IPS-20b (cell line): ENCODE measurements around the gene DUSP10.

ENCODE experiments used
- H3K27ac ChIP-seq: one replicate; pipeline ENCODE4 v1.5.1; 2013; ENCODE audit warnings: low read length
- H3K27me3 ChIP-seq: 2 replicates; pipeline ENCODE4 v1.6.1; 2013; ENCODE audit warnings: mild to moderate bottlenecking, low read length, inconsistent platforms; ENCODE audit not compliant: insufficient read depth
- H3K36me3 ChIP-seq: 2 replicates; pipeline ENCODE4 v1.6.1; 2013; ENCODE audit warnings: low read depth, mild to moderate bottlenecking, inconsistent platforms, low read length, moderate library complexity; ENCODE audit not compliant: insufficient read depth
- H3K4me1 ChIP-seq: 2 replicates; pipeline ENCODE4 v1.6.1; 2013; ENCODE audit warnings: mild to moderate bottlenecking, control low read depth, inconsistent platforms, low read length, moderate library complexity; ENCODE audit not compliant: insufficient read depth
- H3K4me3 ChIP-seq: 2 replicates; pipeline ENCODE4 v1.5.1; 2013; ENCODE audit warnings: mild to moderate bottlenecking, low read length, inconsistent platforms
- H3K9ac ChIP-seq: 2 replicates; pipeline ENCODE4 v1.6.1; 2013; ENCODE audit warnings: low read depth, mild to moderate bottlenecking, inconsistent platforms, low read length, moderate library complexity
- H3K9me3 ChIP-seq: 2 replicates; pipeline ENCODE4 v1.6.1; 2013; ENCODE audit warnings: mild to moderate bottlenecking, low read depth, low read length, inconsistent platforms; ENCODE audit not compliant: insufficient read depth

The DUSP10 gene

GRCh38 chr1:221741703-221742554, at the start of gene DUSP10:
Gene DUSP10 (minus strand): TSS chr1:221742089. CDS start chr1:221739744, 2,345 bp downstream.
- H3K27me3 ChIP-seq: peaks cover 24% of the 10 kb centered on the region
- H3K4me3 ChIP-seq: peak within 1 kb of the TSS; percentile 80
- no peak within 1 kb of the TSS for H3K27ac ChIP-seq
- H3K9me3 ChIP-seq: no peaks in the 10 kb centered on the region
- peaks cover 6% of the 10 kb centered on the region for H3K4me1 ChIP-seq
- no peaks in the 10 kb centered on the region for H3K36me3 ChIP-seq
- H3K9ac ChIP-seq: peak within 1 kb of the TSS; percentile 72; the same call in 1 of the 2 replicates

GRCh38 chr1:221788466-221788865, 46.6 kb upstream of the DUSP10 start:
- no peaks in the 10 kb centered on the region for H3K9me3 ChIP-seq
- H3K4me1 ChIP-seq: peaks cover 3% of the 10 kb centered on the region; the same call in 1 of the 2 replicates
- no peaks in the 10 kb centered on the region for H3K27me3 ChIP-seq
- no peak overlapping the region for H3K4me3 ChIP-seq
- H3K36me3 ChIP-seq: no peaks in the 10 kb centered on the region
- H3K27ac ChIP-seq: no peak overlapping the region
- H3K9ac ChIP-seq: no peak overlapping the region

- Histone ChIP-seq H3K9ac (no peak overlapping the region), H3K4me3 (no peak overlapping the region), H3K27ac (no peak overlapping the region), H3K27me3 (no peaks in the 10 kb centered on the region), H3K9me3 (no peaks in the 10 kb centered on the region), H3K36me3 (no peaks in the 10 kb centered on the region), H3K4me1 (peaks cover 3% of the 10 kb centered on the region; the same call in 1 of the 2 replicates)
These were observed 44.8 kb upstream of the DUSP10 start for GRCh38 chr1:221786647-221787046.

GRCh38 chr1:221783936-221784335, 42.0 kb upstream of the DUSP10 start:
- Histone ChIP-seq H3K27ac (no peak overlapping the region), H3K27me3 (no peaks in the 10 kb centered on the region), H3K4me3 (no peak overlapping the region), H3K4me1 (peaks cover 3% of the 10 kb centered on the region; the same call in 1 of the 2 replicates), H3K9ac (no peak overlapping the region), H3K9me3 (no peaks in the 10 kb centered on the region), H3K36me3 (no peaks in the 10 kb centered on the region)

- H3K27ac ChIP-seq: no peak overlapping the region
- H3K9me3 ChIP-seq: no peaks in the 10 kb centered on the region
- H3K4me1 ChIP-seq: peaks cover 3% of the 10 kb centered on the region; the same call in 1 of the 2 replicates
- H3K27me3 ChIP-seq: no peaks in the 10 kb centered on the region
- no peak overlapping the region for H3K9ac ChIP-seq
- H3K4me3 ChIP-seq: no peak overlapping the region
- H3K36me3 ChIP-seq: no peaks in the 10 kb centered on the region
These were observed 41.5 kb upstream of the DUSP10 start for GRCh38 chr1:221783437-221783836.

GRCh38 chr1:221782970-221783369, 41.1 kb upstream of the DUSP10 start:
- H3K9ac ChIP-seq: no peak overlapping the region
- no peaks in the 10 kb centered on the region for H3K9me3 ChIP-seq
- H3K27me3 ChIP-seq: no peaks in the 10 kb centered on the region
- no peak overlapping the region for H3K4me3 ChIP-seq
- H3K36me3 ChIP-seq: no peaks in the 10 kb centered on the region
- H3K4me1 ChIP-seq: peaks cover 3% of the 10 kb centered on the region; the same call in 1 of the 2 replicates
- no peak overlapping the region for H3K27ac ChIP-seq

GRCh38 chr1:221782477-221782876, 40.6 kb upstream of the DUSP10 start:
- no peaks in the 10 kb centered on the region for H3K9me3 ChIP-seq
- peaks cover 3% of the 10 kb centered on the region; the same call in 1 of the 2 replicates for H3K4me1 ChIP-seq
- no peak overlapping the region for H3K9ac ChIP-seq
- no peaks in the 10 kb centered on the region for H3K36me3 ChIP-seq
- H3K27ac ChIP-seq: no peak overlapping the region
- no peak overlapping the region for H3K4me3 ChIP-seq
- no peaks in the 10 kb centered on the region for H3K27me3 ChIP-seq

- Histone ChIP-seq H3K27me3 (no peaks in the 10 kb centered on the region), H3K27ac (no peak overlapping the region), H3K9me3 (no peaks in the 10 kb centered on the region), H3K4me3 (no peak overlapping the region), H3K36me3 (no peaks in the 10 kb centered on the region), H3K9ac (no peak overlapping the region), H3K4me1 (no peaks in the 10 kb centered on the region)
These were observed 39.3 kb upstream of the DUSP10 start for GRCh38 chr1:221781102-221781755.

GRCh38 chr1:221780175-221780574, 38.3 kb upstream of the DUSP10 start:
- H3K4me1 ChIP-seq: no peaks in the 10 kb centered on the region
- H3K9ac ChIP-seq: no peak overlapping the region
- H3K9me3 ChIP-seq: no peaks in the 10 kb centered on the region
- H3K36me3 ChIP-seq: no peaks in the 10 kb centered on the region
- H3K27me3 ChIP-seq: no peaks in the 10 kb centered on the region
- H3K27ac ChIP-seq: no peak overlapping the region
- no peak overlapping the region for H3K4me3 ChIP-seq

GRCh38 chr1:221779771-221780170, 37.9 kb upstream of the DUSP10 start:
- Histone ChIP-seq H3K9ac (no peak overlapping the region), H3K27me3 (no peaks in the 10 kb centered on the region), H3K9me3 (no peaks in the 10 kb centered on the region), H3K4me3 (no peak overlapping the region), H3K4me1 (no peaks in the 10 kb centered on the region), H3K27ac (no peak overlapping the region), H3K36me3 (no peaks in the 10 kb centered on the region)

- H3K4me1 ChIP-seq: no peaks in the 10 kb centered on the region
- H3K27me3 ChIP-seq: no peaks in the 10 kb centered on the region
- no peak overlapping the region for H3K4me3 ChIP-seq
- no peak overlapping the region for H3K27ac ChIP-seq
- H3K36me3 ChIP-seq: no peaks in the 10 kb centered on the region
- no peak overlapping the region for H3K9ac ChIP-seq
- no peaks in the 10 kb centered on the region for H3K9me3 ChIP-seq
These were observed 36.8 kb upstream of the DUSP10 start for GRCh38 chr1:221778535-221779142.
